HEK293 (cell line): Measurements from ENCODE around the gene NRIP3.

Experiments used
- CTCF ChIA-PET: fragments of 350-600 bp; formaldehyde crosslinking; extraction: SDS; loops from one replicate; lab custom pipeline; 2021; ENCODE audit warnings: antibody characterized with exemption; lab: Yijun Ruan, JAX
- POLR2A ChIA-PET: fragments of 300-600 bp; formaldehyde crosslinking; extraction: SDS; loops from one replicate; lab custom pipeline; 2020; ENCODE audit warnings: antibody characterized with exemption, inconsistent platforms; lab: Yijun Ruan, JAX
- H3K27ac ChIP-seq: fragments of 200-500 bp; sonication (Bioruptor generic); 2 replicates; pipeline ENCODE4 v1.5.1; 2014; ENCODE audit warnings: low read depth, low read length, control low read depth, inconsistent platforms; ENCODE audit errors: extremely low read depth
- H3K36me3 ChIP-seq, 2 experiments: fragments of 200-500 bp in 1 of 2; sonication (Bioruptor generic) in 1 of 2; 1 replicate in 1 of 2; 2 replicates in 1 of 2; pipeline ENCODE4 v1.5.1; 2014 to 2017; ENCODE audit warnings: inconsistent platforms in 2 of 2, low read length in 2 of 2; ENCODE audit not compliant: control insufficient read depth in 2 of 2, insufficient read depth in 1 of 2
- H3K4me1 ChIP-seq: fragments of 200-500 bp; sonication (Bioruptor generic); 2 replicates; pipeline ENCODE4 v1.5.1; 2014; ENCODE audit warnings: mild to moderate bottlenecking, low read length, inconsistent platforms; ENCODE audit not compliant: control insufficient read depth, insufficient read depth
- H3K4me3 ChIP-seq: 2 replicates; pipeline ENCODE4 v1.5.1; 2011; ENCODE audit warnings: low read depth, mild to moderate bottlenecking, control low read depth, low read length, moderate library complexity
- H3K9me3 ChIP-seq: fragments of 200-500 bp; sonication (Bioruptor generic); 2 replicates; pipeline ENCODE4 v1.5.1; 2014; ENCODE audit warnings: low read depth, low read length, inconsistent platforms; ENCODE audit not compliant: control insufficient read depth, insufficient read depth
- GFI1B ChIP-seq: fragments of 450-650 bp; formaldehyde crosslinking; IDR thresholded peaks from 2 replicates; pipeline ENCODE4 v1.5.1; 2016; ENCODE audit warnings: missing biosample characterization, missing genetic modification characterization
- MZF1 ChIP-seq: fragments of 450-650 bp; formaldehyde crosslinking; IDR thresholded peaks from 2 replicates; pipeline ENCODE4 v1.5.1; 2017; ENCODE audit warnings: missing biosample characterization, missing genetic modification characterization, borderline replicate concordance
- SETDB1 ChIP-seq: IDR thresholded peaks from one replicate; pipeline ENCODE4 v1.6.1; 2017; ENCODE audit warnings: mild to moderate bottlenecking, low read length, moderate library complexity, mixed read lengths; ENCODE audit not compliant: insufficient read length
- TRIM28 ChIP-seq: IDR thresholded peaks from 2 replicates; pipeline ENCODE4 v1.6.1; 2011; ENCODE audit warnings: low read length, control low read depth, borderline replicate concordance
- WT1 ChIP-seq: fragments of 450-650 bp; formaldehyde crosslinking; IDR thresholded peaks from 2 replicates; pipeline ENCODE4 v1.5.1; 2016; ENCODE audit warnings: missing biosample characterization, missing genetic modification characterization
- ZBTB17 ChIP-seq: fragments of 450-650 bp; formaldehyde crosslinking; IDR thresholded peaks from 2 replicates; pipeline ENCODE4 v1.5.1; 2016; ENCODE audit warnings: missing biosample characterization, missing genetic modification characterization
- ZBTB8A ChIP-seq: fragments of 450-650 bp; formaldehyde crosslinking; IDR thresholded peaks from 2 replicates; pipeline ENCODE4 v1.5.1; 2016; ENCODE audit warnings: missing biosample characterization, missing genetic modification characterization
- ZNF175 ChIP-seq: fragments of 450-650 bp; formaldehyde crosslinking; IDR thresholded peaks from 2 replicates; pipeline ENCODE4 v1.5.1; 2016; ENCODE audit warnings: missing biosample characterization, missing genetic modification characterization
- ZNF23 ChIP-seq: fragments of 450-650 bp; formaldehyde crosslinking; IDR thresholded peaks from 2 replicates; pipeline ENCODE4 v1.5.1; 2016; ENCODE audit warnings: missing biosample characterization, missing genetic modification characterization, borderline replicate concordance
- ZNF335 ChIP-seq: fragments of 450-650 bp; formaldehyde crosslinking; conservative IDR thresholded peaks from 2 replicates; pipeline ENCODE4 v1.5.1; 2016; ENCODE audit warnings: missing biosample characterization, missing genetic modification characterization
- ZNF354C ChIP-seq: fragments of 450-650 bp; formaldehyde crosslinking; IDR thresholded peaks from 2 replicates; pipeline ENCODE4 v1.5.1; 2016; ENCODE audit warnings: missing biosample characterization, missing genetic modification characterization, low read depth, borderline replicate concordance
- ZNF366 ChIP-seq: fragments of 450-650 bp; formaldehyde crosslinking; conservative IDR thresholded peaks from 2 replicates; pipeline ENCODE4 v1.5.1; 2016; ENCODE audit warnings: missing biosample characterization, missing genetic modification characterization
- ZNF423 ChIP-seq: fragments of 450-650 bp; formaldehyde crosslinking; IDR thresholded peaks from 2 replicates; pipeline ENCODE4 v1.5.1; 2016; ENCODE audit warnings: missing biosample characterization, missing genetic modification characterization
- ZNF521 ChIP-seq: fragments of 450-650 bp; formaldehyde crosslinking; IDR thresholded peaks from 2 replicates; pipeline ENCODE4 v1.5.1; 2017; ENCODE audit warnings: missing biosample characterization, mild to moderate bottlenecking, missing genetic modification characterization
- ZNF529 ChIP-seq: fragments of 450-650 bp; formaldehyde crosslinking; IDR thresholded peaks from 2 replicates; pipeline ENCODE4 v1.5.1; 2017; ENCODE audit warnings: missing genetic modification characterization, missing biosample characterization; ENCODE audit not compliant: insufficient replicate concordance
- ZNF560 ChIP-seq: fragments of 450-650 bp; formaldehyde crosslinking; IDR thresholded peaks from 2 replicates; pipeline ENCODE4 v1.5.1; 2017; ENCODE audit warnings: missing biosample characterization, missing genetic modification characterization, borderline replicate concordance
- ZNF600 ChIP-seq: fragments of 450-650 bp; formaldehyde crosslinking; IDR thresholded peaks from 2 replicates; pipeline ENCODE4 v1.5.1; 2016; ENCODE audit warnings: missing biosample characterization, missing genetic modification characterization
- TF ChIP-seq, protein P1 (sequence below): fragments of 450-650 bp; formaldehyde crosslinking; IDR thresholded peaks from 2 replicates; pipeline ENCODE4 v1.5.1; 2016; ENCODE audit warnings: missing biosample characterization, missing genetic modification characterization
- TF ChIP-seq, protein P2 (sequence below): fragments of 450-650 bp; formaldehyde crosslinking; IDR thresholded peaks from 2 replicates; pipeline ENCODE4 v1.5.1; 2016; ENCODE audit warnings: missing biosample characterization, missing genetic modification characterization
- TF ChIP-seq, protein P3 (sequence below): fragments of 450-650 bp; IDR thresholded peaks from 2 replicates; pipeline ENCODE4 v1.5.1; 2018; ENCODE audit warnings: missing biosample characterization, mild to moderate bottlenecking, missing genetic modification characterization

NRIP3 gene

DNA sequence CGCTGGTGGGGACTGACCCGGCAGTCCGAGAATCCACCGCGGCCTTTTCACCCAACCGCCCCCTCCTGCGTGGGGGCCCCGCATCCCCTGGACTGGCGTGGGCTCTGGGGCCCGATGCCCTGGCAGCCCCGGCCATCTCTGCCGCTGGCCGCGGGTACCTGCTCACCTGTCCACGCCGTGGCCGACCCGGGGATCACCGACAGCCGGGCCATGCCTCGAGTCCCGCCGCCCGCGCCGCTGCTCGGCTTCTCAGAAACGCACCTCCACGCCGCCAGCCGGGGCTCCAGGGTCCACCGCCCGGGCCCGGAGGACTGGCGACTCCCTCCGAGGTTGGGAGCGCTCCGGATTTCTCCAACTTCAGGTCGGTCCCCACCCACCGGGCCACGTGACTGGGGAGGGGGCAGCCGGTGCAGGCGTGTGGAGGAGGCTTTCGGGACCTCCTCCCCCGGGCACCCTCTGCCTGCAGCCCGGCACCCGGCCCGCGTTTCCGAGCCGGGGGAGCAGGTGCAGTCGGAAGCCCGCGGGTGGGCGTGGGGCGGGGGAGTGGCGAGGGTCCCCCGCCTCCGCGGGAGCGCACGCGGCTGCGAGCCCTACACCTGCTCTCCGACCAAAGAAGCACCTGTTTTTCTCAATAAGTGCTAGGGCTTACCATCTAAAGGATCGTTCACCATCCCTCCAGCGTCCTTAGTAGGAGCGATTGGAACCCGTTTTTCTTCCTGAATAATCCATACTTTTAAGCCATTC, 554 bp upstream of the NRIP3 start:
- no peak for TF ChIP-seq GFI1B (tag by site-specific recombination)
- TF ChIP-seq ZNF354C (tag by site-specific recombination): no peak
- no peak for TF ChIP-seq ZNF366
- TF ChIP-seq ZNF23: no peak
- no peak for TF ChIP-seq ZBTB8A (tag by site-specific recombination)
- no peak for TF ChIP-seq SETDB1
- Histone ChIP-seq H3K4me1 (no peaks in the 10 kb centered on the region), H3K36me3 (no peaks in the 10 kb centered on the region), H3K27ac (no peak overlapping the region; the same call in 1 of the 2 replicates), H3K9me3 (no peaks in the 10 kb centered on the region), H3K4me3 (peak overlapping the region; percentile 51)
- POLR2A ChIA-PET: interaction anchor here (0.6 to 2.8 kb wide), 6 partner anchors 11 to 456 kb away, joined by 3 to 21 read pairs (median 4); partner anchors contain the start of genes TMEM9B and ZNF143
- CTCF ChIA-PET: interaction anchor here (0.6 kb wide), 1 partner anchor 11 kb away, joined by 3 read pairs; no protein-coding TSS in a partner anchor

DNA sequence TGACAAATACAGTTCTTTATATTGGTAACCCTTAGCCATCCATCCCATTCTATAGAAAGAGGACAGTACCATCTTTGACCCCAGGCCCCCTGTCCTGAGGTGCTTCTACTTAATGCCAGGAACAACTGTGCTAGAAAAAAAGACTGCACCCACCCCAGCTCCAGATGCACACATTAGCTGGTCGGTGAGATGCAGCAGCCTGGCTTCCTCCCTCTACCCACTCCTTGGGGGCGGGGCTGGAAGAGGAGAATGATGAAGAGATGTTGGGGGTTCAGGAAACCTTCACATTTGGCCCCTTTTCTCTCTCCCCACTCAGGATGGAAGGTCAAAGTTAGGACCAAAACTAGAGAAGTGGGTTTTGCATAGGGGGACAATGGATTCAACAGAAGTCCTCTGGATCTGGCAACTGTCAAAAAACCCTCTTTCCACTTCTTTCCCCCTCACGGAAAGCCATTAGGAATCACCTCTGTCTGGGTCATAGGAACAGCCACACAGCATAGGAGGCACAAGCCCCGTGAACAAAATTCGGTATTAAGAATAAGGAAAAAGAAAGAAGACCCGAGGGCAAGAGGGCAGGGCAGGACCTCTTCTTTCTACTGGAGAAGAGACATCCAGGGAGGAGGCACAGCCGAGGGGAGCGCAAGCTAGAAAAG, 755 bp downstream of the NRIP3 start:
- H3K4me3 ChIP-seq: peak overlapping the region; percentile 51
- POLR2A ChIA-PET: interaction anchor here (0.5 to 2.8 kb wide), 7 partner anchors 16 to 392 kb away, joined by 3 to 21 read pairs (median 4); partner anchors contain the start of gene TMEM9B
- no peaks in the 10 kb centered on the region for H3K36me3 ChIP-seq
- TF ChIP-seq ZNF600 (tag by site-specific recombination): no peak
- no peak for TF ChIP-seq TRIM28
- TF ChIP-seq ZNF423 (tag by site-specific recombination): no peak
- TF ChIP-seq, protein P1, sequence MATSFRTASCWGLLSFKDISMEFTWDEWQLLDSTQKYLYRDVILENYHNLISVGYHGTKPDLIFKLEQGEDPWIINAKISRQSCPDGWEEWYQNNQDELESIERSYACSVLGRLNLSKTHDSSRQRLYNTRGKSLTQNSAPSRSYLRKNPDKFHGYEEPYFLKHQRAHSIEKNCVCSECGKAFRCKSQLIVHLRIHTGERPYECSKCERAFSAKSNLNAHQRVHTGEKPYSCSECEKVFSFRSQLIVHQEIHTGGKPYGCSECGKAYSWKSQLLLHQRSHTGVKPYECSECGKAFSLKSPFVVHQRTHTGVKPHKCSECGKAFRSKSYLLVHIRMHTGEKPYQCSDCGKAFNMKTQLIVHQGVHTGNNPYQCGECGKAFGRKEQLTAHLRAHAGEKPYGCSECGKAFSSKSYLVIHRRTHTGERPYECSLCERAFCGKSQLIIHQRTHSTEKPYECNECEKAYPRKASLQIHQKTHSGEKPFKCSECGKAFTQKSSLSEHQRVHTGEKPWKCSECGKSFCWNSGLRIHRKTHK (tag by site-specific recombination): no peak
- TF ChIP-seq GFI1B (tag by site-specific recombination): no peak
- TF ChIP-seq ZBTB17 (tag by site-specific recombination): no peak
- no peak for TF ChIP-seq ZNF521 (tag by site-specific recombination)
- TF ChIP-seq WT1: no peak
- TF ChIP-seq, protein P2, sequence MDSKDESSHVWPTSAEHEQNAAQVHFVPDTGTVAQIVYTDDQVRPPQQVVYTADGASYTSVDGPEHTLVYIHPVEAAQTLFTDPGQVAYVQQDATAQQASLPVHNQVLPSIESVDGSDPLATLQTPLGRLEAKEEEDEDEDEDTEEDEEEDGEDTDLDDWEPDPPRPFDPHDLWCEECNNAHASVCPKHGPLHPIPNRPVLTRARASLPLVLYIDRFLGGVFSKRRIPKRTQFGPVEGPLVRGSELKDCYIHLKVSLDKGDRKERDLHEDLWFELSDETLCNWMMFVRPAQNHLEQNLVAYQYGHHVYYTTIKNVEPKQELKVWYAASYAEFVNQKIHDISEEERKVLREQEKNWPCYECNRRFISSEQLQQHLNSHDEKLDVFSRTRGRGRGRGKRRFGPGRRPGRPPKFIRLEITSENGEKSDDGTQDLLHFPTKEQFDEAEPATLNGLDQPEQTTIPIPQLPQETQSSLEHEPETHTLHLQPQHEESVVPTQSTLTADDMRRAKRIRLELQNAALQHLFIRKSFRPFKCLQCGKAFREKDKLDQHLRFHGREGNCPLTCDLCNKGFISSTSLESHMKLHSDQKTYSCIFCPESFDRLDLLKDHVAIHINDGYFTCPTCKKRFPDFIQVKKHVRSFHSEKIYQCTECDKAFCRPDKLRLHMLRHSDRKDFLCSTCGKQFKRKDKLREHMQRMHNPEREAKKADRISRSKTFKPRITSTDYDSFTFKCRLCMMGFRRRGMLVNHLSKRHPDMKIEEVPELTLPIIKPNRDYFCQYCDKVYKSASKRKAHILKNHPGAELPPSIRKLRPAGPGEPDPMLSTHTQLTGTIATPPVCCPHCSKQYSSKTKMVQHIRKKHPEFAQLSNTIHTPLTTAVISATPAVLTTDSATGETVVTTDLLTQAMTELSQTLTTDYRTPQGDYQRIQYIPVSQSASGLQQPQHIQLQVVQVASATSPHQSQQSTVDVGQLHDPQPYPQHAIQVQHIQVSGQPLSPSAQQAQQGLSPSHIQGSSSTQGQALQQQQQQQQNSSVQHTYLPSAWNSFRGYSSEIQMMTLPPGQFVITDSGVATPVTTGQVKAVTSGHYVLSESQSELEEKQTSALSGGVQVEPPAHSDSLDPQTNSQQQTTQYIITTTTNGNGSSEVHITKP (tag by site-specific recombination): peak; percentile 98
- 0 out of 2 replicates have a peak, but pooled peaks have one; percentile 75 for TF ChIP-seq MZF1 (tag by site-specific recombination)
- TF ChIP-seq ZNF335 (tag by site-specific recombination): peak; percentile 52
- TF ChIP-seq, protein P3, sequence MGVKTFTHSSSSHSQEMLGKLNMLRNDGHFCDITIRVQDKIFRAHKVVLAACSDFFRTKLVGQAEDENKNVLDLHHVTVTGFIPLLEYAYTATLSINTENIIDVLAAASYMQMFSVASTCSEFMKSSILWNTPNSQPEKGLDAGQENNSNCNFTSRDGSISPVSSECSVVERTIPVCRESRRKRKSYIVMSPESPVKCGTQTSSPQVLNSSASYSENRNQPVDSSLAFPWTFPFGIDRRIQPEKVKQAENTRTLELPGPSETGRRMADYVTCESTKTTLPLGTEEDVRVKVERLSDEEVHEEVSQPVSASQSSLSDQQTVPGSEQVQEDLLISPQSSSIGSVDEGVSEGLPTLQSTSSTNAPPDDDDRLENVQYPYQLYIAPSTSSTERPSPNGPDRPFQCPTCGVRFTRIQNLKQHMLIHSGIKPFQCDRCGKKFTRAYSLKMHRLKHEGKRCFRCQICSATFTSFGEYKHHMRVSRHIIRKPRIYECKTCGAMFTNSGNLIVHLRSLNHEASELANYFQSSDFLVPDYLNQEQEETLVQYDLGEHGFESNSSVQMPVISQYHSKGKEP (tag by site-specific recombination): no peak
- TF ChIP-seq ZNF560: no peak
- TF ChIP-seq ZNF529 (tag by site-specific recombination): no peak
- TF ChIP-seq ZNF175: no peak
- TF ChIP-seq, all 188 proteins: peak for 3
- H3K27ac ChIP-seq: no peak overlapping the region
- H3K9me3 ChIP-seq: no peaks in the 10 kb centered on the region
- CTCF ChIA-PET: interaction anchor here (0.7 to 1.7 kb wide), 6 partner anchors 9 to 503 kb away, joined by 3 to 10 read pairs (median 4); no protein-coding TSS in a partner anchor
- H3K4me1 ChIP-seq: no peaks in the 10 kb centered on the region
